OCI-LY7 (cell line): Measurements from ENCODE around the gene MT1H. TPM values are rescaled to one million over a fixed set of nuclear protein-coding genes. Genes with fewer than 3 reads are reported as not detected.

Experiments used
- BruUV-seq: library from RNA; stranded (reverse); fragments of 400-500 nt; replicated peaks from 2 replicates; lab custom pipeline; 2021; lab: Mats Ljungman, UMichigan
- CTCF ChIA-PET: fragments of 300-600 bp; sonication (Branson Sonifier 250); formaldehyde crosslinking; loops from one replicate; lab custom pipeline; 2022; ENCODE audit warnings: antibody characterized with exemption; ENCODE audit not compliant: unreplicated experiment; lab: Charles Lee
- POLR2A ChIA-PET: fragments of 300-600 bp; sonication (Branson Sonifier 250); formaldehyde crosslinking; loops from one replicate; lab custom pipeline; 2022; ENCODE audit warnings: antibody characterized with exemption; lab: Charles Lee
- DNase-seq: peaks from one replicate; pipeline ENCODE4 v3.0.0-alpha.2; 2015; ENCODE audit warnings: low spot score
- H2AFZ ChIP-seq: fragments of 200-600 bp; sonication (generic), shearing (Covaris generic); 2 replicates; pipeline ENCODE4 v1.6.1; 2014; ENCODE audit warnings: mild to moderate bottlenecking, antibody characterized with exemption, low read length, moderate library complexity
- H3K27ac ChIP-seq: fragments of 200-600 bp; sonication (generic); 2 replicates; pipeline ENCODE4 v1.5.1; 2014; ENCODE audit warnings: mixed run types, low read depth, mild to moderate bottlenecking, moderate library complexity, low read length, inconsistent platforms; ENCODE audit not compliant: poor library complexity, severe bottlenecking
- H3K36me3 ChIP-seq: fragments of 200-600 bp; sonication (generic); 2 replicates; pipeline ENCODE4 v1.6.1; 2014; ENCODE audit warnings: mild to moderate bottlenecking, antibody characterized with exemption, low read length, moderate library complexity, mixed read lengths; ENCODE audit not compliant: insufficient read depth
- H3K4me1 ChIP-seq: fragments of 200-600 bp; sonication (generic); 2 replicates; pipeline ENCODE4 v1.5.1; 2014; ENCODE audit warnings: mild to moderate bottlenecking, low read length; ENCODE audit not compliant: insufficient read depth, poor library complexity, severe bottlenecking
- H3K4me2 ChIP-seq: fragments of 200-600 bp; sonication (generic); 2 replicates; pipeline ENCODE4 v1.6.1; 2014; ENCODE audit warnings: mild to moderate bottlenecking, low read length
- H3K4me3 ChIP-seq: fragments of 200-600 bp; sonication (generic); 2 replicates; pipeline ENCODE4 v1.5.1; 2014; ENCODE audit warnings: mild to moderate bottlenecking, low read depth, low read length; ENCODE audit not compliant: poor library complexity, severe bottlenecking
- H3K79me2 ChIP-seq: fragments of 200-600 bp; sonication (generic); 2 replicates; pipeline ENCODE4 v1.6.1; 2016; ENCODE audit warnings: low read depth, mild to moderate bottlenecking, low read length, moderate library complexity, mixed read lengths; ENCODE audit not compliant: insufficient read depth
- H3K9me2 ChIP-seq: fragments of 200-600 bp; sonication (generic); 2 replicates; pipeline ENCODE4 v1.6.1; 2016; ENCODE audit warnings: mild to moderate bottlenecking, low read length, mixed read lengths; ENCODE audit not compliant: insufficient read depth
- H3K9me3 ChIP-seq: fragments of 200-600 bp; sonication (generic); 2 replicates; pipeline ENCODE4 v1.6.1; 2014; ENCODE audit warnings: mild to moderate bottlenecking, mixed run types, low read length, mixed read lengths
- H4K20me1 ChIP-seq: fragments of 200-600 bp; sonication (generic); 2 replicates; pipeline ENCODE4 v1.6.1; 2014; ENCODE audit warnings: mild to moderate bottlenecking, antibody characterized with exemption, low read length, moderate library complexity, mixed read lengths; ENCODE audit not compliant: insufficient read depth
- EZH2phosphoT487 ChIP-seq: fragments of 200-600 bp; sonication (generic); IDR thresholded peaks from 2 replicates; pipeline ENCODE4 v1.6.1; 2018; ENCODE audit warnings: low read depth, borderline replicate concordance, mild to moderate bottlenecking, mixed run types, antibody characterized with exemption, low read length, moderate library complexity, mixed read lengths
- intact Hi-C: fragments of 100-400 bp; cut with micrococcal nuclease; formaldehyde crosslinking; loops from one replicate; pipeline ENCODE4 v1.10.0; 2022; ENCODE audit not compliant: unreplicated experiment
- total RNA-seq, 2 experiments: library from RNA; depleted of rRNA in 1 of 2; stranded (reverse); fragments of >200 nt in 1 of 2; shearing (Covaris generic) in 1 of 2; gene quantifications; 2 replicates each; pipeline ENCODE4 v1.2.3, GENCODE V29; 2014 to 2022
- TF ChIP-seq, protein P1 (sequence below): fragments of 200-600 bp; sonication (generic); conservative IDR thresholded peaks from 2 replicates; pipeline ENCODE4 v1.5.1; 2014; ENCODE audit warnings: mild to moderate bottlenecking, antibody characterized with exemption, low read length, moderate library complexity, mixed read lengths

MT1H gene
- total RNA-seq, 2 experiments from 2014 or later: not detected

DNA sequence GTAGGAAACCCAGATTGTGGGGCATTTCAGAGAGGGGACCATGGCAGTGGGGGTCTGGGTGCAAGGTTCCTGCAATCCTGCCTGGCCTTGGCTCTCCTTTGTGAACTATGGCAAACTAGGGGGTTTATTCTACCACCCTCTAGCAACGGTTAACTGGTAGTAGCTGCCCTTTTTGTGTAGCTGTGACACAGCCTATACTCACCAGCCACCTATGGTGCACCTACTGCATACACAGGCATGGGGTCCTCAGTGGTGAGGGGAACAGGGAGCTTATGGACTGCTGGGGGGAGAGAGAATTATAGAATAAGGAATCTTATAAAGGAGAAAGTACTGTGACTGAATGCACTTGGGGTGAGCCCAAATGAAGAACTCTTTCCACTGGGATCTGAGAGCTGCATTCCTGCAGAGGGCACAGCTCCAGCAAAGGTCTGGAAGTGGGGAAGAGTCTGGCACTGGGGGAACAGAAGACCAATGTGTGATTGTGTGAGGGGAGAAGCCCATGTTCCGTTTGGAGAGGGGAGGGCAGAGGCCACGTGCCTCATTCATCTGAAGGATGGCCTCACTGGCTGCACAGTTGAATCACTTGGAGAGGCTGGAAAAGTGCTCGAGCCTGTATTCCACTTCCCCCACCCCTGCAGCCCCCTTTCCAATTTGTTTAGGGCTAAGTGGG is 14.8 kb downstream of the MT1H start:
- no peaks in the 10 kb centered on the region for H3K9me3 ChIP-seq
- peaks cover 22% of the 10 kb centered on the region for H3K4me1 ChIP-seq
- ChIA-PET CTCF (no interaction called here), POLR2A (no interaction called here)
- no peaks in the 10 kb centered on the region for H3K36me3 ChIP-seq
- no peaks in the 10 kb centered on the region for H3K9me2 ChIP-seq
- no peak overlapping the region for H3K4me3 ChIP-seq
- no peak for TF ChIP-seq EZH2phosphoT487
- TF ChIP-seq, protein P1, sequence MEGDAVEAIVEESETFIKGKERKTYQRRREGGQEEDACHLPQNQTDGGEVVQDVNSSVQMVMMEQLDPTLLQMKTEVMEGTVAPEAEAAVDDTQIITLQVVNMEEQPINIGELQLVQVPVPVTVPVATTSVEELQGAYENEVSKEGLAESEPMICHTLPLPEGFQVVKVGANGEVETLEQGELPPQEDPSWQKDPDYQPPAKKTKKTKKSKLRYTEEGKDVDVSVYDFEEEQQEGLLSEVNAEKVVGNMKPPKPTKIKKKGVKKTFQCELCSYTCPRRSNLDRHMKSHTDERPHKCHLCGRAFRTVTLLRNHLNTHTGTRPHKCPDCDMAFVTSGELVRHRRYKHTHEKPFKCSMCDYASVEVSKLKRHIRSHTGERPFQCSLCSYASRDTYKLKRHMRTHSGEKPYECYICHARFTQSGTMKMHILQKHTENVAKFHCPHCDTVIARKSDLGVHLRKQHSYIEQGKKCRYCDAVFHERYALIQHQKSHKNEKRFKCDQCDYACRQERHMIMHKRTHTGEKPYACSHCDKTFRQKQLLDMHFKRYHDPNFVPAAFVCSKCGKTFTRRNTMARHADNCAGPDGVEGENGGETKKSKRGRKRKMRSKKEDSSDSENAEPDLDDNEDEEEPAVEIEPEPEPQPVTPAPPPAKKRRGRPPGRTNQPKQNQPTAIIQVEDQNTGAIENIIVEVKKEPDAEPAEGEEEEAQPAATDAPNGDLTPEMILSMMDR: no peak
- H3K79me2 ChIP-seq: no peaks in the 10 kb centered on the region
- no peak overlapping the region for H3K4me2 ChIP-seq
- no peak overlapping the region for H2AFZ ChIP-seq
- DNase-seq: no peak
- H4K20me1 ChIP-seq: no peaks in the 10 kb centered on the region
- BruUV-seq: no TSS peak
- intact Hi-C loops: no loop called here
- H3K27ac ChIP-seq: no peak overlapping the region

DNA sequence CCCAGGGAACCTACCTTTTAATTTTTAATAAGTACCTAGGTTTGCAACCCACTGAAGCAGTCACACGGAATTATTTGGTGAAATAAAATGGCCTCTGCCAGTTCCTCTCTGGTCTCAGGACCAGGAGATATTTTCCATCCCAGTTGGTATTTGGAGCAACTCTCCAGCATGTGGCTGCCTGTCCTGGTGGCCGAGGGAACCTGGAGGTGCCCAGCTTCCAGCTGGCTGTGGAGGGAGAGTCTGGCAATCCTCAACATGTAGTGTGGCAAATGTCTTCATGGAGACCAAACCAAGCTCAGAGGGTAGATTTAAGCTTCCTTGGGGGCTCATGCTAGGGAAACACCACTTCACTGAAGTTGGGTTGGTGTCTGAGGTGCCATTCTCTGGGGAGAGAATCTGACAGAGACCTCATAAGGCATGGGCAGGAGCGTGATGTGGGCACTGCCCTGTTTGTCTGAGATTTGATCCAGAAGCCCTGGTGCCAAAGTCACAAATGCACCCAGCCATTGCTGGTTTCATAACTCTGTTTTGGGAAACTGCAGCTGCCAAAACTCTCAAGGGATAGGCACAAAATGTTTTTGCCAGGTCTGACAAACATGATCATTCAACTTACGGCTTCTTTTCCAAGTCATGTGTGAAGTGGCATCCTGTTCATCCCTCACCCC is 15.4 kb downstream of the MT1H start:
- Histone ChIP-seq H3K27ac (no peak overlapping the region), H3K4me2 (no peak overlapping the region), H3K9me3 (no peaks in the 10 kb centered on the region), H3K9me2 (no peaks in the 10 kb centered on the region), H3K36me3 (no peaks in the 10 kb centered on the region), H3K4me3 (no peak overlapping the region), H3K4me1 (peaks cover 22% of the 10 kb centered on the region), H3K79me2 (no peaks in the 10 kb centered on the region), H2AFZ (no peak overlapping the region), H4K20me1 (no peaks in the 10 kb centered on the region)
- intact Hi-C loops: no loop called here
- no TSS peak for BruUV-seq
- ChIA-PET CTCF (no interaction called here), POLR2A (interaction anchor here (1.1 kb wide), 1 partner anchor 17 kb away, joined by 4 read pairs; no protein-coding TSS in a partner anchor)
- DNase-seq: no peak
- TF ChIP-seq EZH2phosphoT487: no peak
- TF ChIP-seq, protein P1: no peak

DNA sequence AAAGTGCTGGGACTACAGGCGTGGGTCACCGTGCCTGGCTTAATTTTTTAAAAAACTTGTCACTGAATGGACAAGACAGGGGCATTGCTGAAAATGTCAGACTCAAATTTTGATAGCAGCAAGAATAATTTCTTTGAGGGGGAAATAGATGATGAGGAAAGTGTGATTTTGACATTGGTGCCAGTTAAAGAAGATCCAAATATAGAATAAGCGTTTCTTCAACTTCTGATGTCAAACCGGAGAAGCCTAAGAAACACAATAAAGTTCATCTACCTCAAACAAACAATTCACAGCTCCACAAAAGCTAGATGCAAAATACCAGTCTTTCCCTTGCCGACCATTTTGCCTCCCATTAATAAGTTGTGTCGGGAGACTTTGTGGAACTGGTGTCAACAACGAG is 17.1 kb downstream of the MT1H start:
- no peak for DNase-seq
- Histone ChIP-seq H3K9me3 (no peaks in the 10 kb centered on the region), H4K20me1 (no peaks in the 10 kb centered on the region), H3K4me3 (no peak overlapping the region), H3K4me2 (no peak overlapping the region), H3K79me2 (no peaks in the 10 kb centered on the region), H3K36me3 (no peaks in the 10 kb centered on the region), H3K27ac (no peak overlapping the region), H2AFZ (no peak overlapping the region), H3K9me2 (no peaks in the 10 kb centered on the region), H3K4me1 (peaks cover 20% of the 10 kb centered on the region)
- POLR2A ChIA-PET: no interaction called here
- CTCF ChIA-PET: no interaction called here
- intact Hi-C loops: no loop called here
- TF ChIP-seq, protein P1: no peak
- no peak for TF ChIP-seq EZH2phosphoT487
- BruUV-seq: no TSS peak
